A673 (cell line): ENCODE measurements around the gene STXBP5L.

ENCODE experiments used
- EZH2 ChIP-seq: fragments of 200-600 bp; sonication (generic); IDR thresholded peaks from 2 replicates; pipeline ENCODE4 v1.6.1; 2017; ENCODE audit warnings: borderline replicate concordance, low read depth, mild to moderate bottlenecking, mixed read lengths, antibody characterized with exemption, low read length; ENCODE audit not compliant: poor library complexity, severe bottlenecking
- TF ChIP-seq, protein P1 (sequence below): fragments of 300-800, 200-600 bp; sonication (generic); conservative IDR thresholded peaks from 2 replicates; pipeline ENCODE4 v1.5.1; 2017; ENCODE audit warnings: low read depth, mild to moderate bottlenecking, antibody characterized with exemption, low read length, moderate library complexity, mixed read lengths

DNA sequence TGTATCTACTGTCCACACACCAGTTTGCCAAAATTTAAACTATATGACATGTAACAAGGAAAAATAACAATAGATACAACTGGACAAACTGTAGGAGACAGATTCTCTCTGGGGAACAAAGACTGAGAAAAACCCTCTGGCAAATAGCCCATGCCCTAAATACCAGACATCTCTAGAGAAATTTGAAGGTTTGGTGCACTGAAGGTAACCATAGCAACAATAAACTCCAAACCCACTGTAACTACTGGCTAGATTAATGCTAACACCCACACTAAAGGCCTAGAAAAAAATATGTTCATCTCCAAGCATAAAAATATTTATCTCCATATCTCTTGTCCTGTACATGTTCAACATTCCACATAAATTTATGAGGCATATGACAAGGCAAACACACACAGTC, 267.1 kb downstream of the STXBP5L start:
- TF ChIP-seq, protein P1, sequence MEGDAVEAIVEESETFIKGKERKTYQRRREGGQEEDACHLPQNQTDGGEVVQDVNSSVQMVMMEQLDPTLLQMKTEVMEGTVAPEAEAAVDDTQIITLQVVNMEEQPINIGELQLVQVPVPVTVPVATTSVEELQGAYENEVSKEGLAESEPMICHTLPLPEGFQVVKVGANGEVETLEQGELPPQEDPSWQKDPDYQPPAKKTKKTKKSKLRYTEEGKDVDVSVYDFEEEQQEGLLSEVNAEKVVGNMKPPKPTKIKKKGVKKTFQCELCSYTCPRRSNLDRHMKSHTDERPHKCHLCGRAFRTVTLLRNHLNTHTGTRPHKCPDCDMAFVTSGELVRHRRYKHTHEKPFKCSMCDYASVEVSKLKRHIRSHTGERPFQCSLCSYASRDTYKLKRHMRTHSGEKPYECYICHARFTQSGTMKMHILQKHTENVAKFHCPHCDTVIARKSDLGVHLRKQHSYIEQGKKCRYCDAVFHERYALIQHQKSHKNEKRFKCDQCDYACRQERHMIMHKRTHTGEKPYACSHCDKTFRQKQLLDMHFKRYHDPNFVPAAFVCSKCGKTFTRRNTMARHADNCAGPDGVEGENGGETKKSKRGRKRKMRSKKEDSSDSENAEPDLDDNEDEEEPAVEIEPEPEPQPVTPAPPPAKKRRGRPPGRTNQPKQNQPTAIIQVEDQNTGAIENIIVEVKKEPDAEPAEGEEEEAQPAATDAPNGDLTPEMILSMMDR = no peak
- no peak for TF ChIP-seq EZH2
